22Rv1 (cell line): ENCODE data around the gene TSPAN4.

Source experiments
- H3K27ac ChIP-seq: fragments of 450-650 bp; 2 replicates; pipeline ENCODE4 v1.5.1; 2017
- ZFX ChIP-seq: fragments of 450-650 bp; IDR thresholded peaks from 2 replicates; pipeline ENCODE4 v1.6.1; 2017; ENCODE audit warnings: antibody characterized with exemption, borderline replicate concordance
- TF ChIP-seq, protein P1 (sequence below): fragments of 450-650 bp; IDR thresholded peaks from 2 replicates; pipeline ENCODE4 v1.5.1; 2017; ENCODE audit warnings: mild to moderate bottlenecking

The TSPAN4 gene

DNA sequence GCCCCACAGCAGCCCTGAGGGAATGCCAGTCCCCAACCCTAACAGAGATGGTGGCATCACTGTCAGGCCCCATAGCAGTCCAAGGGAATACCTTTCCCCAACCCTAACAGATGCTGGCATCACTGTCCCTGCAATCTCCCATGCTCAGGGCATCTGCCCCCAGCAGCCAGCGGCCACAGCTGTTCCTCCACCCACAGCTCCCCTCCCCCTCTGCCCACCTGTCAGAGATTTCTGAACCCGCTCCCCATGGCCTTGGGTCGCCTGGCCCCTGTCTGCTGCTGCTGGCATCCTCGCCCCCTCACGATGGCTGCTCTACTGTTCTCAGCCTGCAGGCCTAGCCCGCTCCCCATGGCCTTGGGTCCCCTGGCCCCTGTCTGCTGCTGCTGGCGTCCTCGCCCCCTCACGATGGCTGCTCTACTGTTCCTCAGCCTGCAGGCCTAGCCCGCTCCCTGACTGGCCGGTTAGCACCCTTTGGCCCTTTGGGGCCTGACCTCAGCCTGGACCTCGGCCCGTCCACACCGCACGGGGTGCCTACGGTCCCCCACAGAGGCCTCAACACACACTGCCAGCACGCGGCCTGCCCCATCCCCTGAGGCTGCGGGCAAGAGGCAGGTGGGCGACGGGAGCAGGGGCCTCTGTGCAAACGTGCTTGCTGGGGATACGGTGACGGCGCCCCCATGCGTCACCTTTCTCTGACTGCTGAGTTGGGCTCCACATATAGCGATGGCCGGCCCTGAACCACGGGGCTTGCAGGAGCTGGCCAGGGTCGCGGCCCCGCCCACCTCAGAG, 47.2 kb downstream of the TSPAN4 start:
- TF ChIP-seq, protein P1, sequence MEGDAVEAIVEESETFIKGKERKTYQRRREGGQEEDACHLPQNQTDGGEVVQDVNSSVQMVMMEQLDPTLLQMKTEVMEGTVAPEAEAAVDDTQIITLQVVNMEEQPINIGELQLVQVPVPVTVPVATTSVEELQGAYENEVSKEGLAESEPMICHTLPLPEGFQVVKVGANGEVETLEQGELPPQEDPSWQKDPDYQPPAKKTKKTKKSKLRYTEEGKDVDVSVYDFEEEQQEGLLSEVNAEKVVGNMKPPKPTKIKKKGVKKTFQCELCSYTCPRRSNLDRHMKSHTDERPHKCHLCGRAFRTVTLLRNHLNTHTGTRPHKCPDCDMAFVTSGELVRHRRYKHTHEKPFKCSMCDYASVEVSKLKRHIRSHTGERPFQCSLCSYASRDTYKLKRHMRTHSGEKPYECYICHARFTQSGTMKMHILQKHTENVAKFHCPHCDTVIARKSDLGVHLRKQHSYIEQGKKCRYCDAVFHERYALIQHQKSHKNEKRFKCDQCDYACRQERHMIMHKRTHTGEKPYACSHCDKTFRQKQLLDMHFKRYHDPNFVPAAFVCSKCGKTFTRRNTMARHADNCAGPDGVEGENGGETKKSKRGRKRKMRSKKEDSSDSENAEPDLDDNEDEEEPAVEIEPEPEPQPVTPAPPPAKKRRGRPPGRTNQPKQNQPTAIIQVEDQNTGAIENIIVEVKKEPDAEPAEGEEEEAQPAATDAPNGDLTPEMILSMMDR = no peak
- no peak for TF ChIP-seq ZFX

DNA sequence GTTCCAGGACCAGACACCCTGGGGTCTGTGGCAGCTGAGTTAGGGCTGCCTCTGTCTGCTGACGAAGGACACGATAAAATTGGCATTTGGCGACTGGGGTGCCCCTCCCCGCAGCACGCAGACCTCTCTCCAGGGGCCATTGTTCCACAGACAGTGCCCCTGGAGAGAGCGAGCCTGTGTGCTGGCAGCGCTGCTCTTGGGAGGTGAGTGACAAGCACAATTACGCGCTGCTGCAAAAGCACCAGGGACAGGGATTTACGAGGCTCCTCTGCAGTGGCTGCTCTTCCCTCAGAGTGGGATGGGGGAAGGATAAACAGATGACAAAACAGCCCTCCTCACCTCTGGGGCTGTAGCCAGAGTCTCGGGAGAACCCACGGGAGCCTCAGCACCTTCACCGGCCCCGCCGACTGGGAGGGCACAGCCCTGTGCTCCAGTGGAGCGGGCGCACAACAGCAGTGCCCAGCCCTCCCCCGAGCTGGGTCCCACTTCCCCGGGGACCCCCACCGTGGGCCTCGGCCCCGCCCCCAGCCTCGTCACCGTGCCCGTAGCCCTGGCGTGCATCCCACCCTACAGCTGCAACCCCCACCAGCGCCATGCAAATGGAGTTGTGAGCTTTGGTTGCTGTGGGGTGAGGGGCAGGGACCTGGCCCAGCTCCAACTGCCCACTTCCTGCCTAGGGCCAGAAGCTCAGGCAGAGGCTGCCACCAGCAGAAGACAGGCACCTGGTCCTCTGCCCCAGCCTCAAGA, 48.3 kb downstream of the TSPAN4 start:
- TF ChIP-seq, protein P1 = no peak
- TF ChIP-seq ZFX = no peak
- H3K27ac ChIP-seq = no peak overlapping the region

More for the DNA sequence above, 47.2 kb downstream of the TSPAN4 start:
- H3K27ac ChIP-seq = no peak overlapping the region

DNA sequence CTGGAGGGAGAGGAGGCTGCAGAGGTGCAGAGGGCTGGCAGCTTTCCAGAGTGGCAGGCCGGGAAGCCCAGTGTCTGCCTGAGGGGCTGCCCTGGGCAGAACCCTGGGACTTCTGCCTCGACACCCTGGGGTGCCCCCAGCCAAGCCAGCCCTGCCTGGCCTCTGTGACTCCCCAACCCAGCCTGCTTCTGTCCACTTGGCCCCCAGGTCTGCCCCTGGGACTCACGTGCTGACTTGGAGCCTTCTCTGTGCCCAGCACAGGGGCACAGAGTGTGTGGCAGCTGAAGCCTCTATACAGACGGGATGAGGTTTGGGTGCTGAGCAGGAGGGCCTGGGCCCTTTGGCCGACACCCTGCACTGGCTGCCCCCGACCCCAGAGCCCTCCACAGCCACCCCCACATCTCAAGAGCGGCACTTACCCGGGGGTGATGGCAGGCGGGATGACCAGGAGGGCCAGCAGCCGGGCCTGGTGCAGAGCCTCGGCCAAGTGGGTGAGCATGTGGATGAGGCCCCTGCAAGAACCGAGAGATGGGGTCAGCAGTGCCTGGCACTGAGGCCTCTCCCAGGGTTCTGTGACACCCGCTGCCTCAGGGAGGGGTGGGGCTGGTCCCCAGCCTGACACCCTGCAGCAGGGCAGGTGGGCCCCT, 50.5 kb downstream of the TSPAN4 start:
- TF ChIP-seq, protein P1 = no peak
- TF ChIP-seq ZFX = no peak
- H3K27ac ChIP-seq = no peak overlapping the region

DNA sequence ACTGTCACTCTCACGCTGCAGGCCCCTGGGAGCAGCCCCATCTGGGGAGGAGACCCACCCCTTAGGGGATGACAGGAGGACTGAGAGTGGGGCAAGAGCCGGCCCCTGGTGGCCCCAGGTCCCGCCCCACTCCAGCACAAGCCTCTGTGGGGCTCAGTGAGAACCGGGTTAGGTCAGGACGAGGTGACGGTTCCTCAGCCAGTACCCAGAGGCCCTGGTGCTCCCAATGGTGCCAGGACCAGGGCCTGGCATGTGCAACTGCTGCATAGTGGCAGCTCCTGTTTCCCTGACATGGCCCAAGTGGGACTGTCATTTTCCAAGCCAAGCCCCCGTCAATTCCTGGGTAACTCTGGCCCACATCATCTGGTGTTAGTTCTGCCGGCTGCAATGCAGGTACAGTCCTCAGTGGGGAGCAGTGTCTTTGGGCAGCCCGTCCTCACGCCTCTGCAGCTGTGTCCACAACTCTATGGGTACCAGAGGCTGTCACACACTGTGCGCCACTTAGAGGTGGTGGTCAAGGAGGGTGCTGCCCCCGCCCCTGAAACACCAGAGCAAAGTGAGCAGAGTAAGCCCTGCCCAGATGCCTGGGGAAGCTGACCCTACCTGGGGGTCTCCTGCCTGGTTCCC, 52.0 kb downstream of the TSPAN4 start:
- H3K27ac ChIP-seq = no peak overlapping the region
- TF ChIP-seq, protein P1 = no peak
- no peak for TF ChIP-seq ZFX

DNA sequence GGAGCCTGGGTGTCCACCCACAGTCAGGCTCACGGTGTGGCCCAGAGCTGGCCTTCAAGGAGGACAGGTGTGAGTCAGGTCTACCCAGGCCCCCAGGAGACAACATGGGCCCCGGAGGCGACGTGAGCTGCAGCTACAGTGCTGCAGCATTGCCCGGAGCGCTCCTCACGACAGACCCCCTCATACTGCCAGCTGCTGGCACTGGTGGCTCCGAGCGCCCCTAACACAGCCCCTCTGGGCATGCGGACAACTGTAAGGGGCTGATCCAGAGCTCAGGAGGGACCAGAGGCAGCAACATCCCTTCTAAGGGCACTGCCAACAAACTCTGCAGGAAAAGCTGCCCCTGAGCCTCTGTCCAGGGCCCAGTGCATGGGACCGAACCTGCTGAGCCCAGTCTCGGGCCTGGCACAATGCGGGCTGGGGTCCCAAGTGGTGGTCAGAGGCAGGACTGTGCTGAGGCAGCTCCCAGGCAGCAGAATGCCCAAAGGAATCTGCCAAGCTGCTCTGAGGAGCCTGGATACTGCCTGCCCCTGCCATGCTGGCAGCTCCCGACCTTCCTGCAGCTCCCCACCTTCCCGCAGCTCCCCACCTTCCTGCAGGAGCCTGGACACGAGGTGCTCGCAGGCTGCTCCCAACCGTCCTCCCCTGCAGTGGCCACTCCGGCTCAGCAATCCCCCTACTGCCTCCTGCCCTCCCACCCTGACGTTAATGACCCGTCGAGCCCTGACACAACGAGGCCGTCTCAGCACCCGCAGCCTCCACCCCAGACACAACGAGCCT, 52.9 kb downstream of the TSPAN4 start:
- TF ChIP-seq ZFX = no peak
- TF ChIP-seq, protein P1 = no peak
- H3K27ac ChIP-seq = no peak overlapping the region

DNA sequence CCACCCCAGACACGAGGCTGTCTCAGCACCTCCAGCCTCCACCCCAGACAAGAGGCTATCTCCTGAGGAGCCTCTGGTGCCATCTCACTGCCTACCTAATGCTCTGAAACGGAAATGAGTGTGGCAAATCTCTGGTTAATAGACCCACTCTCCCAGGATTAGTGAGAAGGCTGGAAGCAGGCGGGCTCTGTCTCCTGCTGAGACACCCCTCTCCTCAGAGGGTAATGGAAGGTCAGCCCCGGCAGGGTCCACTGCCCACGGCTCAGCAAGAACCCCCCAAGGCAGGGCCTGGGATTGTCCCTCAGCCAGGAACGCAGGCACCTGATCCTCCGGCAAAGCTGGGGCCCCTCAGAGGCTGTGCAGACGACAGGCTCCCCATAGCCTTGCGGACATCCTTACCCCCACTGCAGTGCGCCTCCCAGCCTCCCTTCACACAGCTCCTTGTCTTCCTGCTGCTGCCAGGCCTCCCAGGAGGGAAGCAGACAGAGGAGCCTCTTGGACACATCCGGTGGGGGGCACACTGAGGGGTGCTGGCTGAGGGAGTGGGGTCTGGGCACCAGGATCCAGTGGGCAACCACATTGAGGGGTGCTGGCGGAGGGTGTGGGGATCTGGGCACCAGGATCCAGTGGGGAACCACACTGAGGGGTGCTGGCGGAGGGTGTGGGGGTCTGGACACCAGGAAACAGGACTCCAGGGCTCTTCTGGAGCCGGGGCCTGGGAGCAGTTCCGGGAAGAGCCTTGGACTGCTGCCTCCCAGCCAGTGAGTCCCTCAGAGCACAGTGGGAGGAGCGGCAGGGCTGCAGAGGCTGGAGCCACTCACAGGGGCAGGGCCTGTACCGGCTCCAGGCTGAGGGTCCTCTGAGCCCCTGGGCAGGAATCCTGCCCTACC, 54.8 kb downstream of the TSPAN4 start:
- H3K27ac ChIP-seq = no peak overlapping the region
- TF ChIP-seq, protein P1 = no peak
- TF ChIP-seq ZFX = no peak
